Stimulated activated naive CD4-positive, alpha-beta T cell (primary cell): ENCODE data around the gene SCFD2.
"Not testable (repeated sequence)": the region's sequence is repeated elsewhere in the genome, so short reads cannot be mapped to it uniquely, and the experiment has no call there.

Source experiments
- DNase-seq, 6 experiments: peaks; one replicate each; lab custom pipeline; 2025; lab: John Stamatoyannopoulos, UW

Gene SCFD2

DNA sequence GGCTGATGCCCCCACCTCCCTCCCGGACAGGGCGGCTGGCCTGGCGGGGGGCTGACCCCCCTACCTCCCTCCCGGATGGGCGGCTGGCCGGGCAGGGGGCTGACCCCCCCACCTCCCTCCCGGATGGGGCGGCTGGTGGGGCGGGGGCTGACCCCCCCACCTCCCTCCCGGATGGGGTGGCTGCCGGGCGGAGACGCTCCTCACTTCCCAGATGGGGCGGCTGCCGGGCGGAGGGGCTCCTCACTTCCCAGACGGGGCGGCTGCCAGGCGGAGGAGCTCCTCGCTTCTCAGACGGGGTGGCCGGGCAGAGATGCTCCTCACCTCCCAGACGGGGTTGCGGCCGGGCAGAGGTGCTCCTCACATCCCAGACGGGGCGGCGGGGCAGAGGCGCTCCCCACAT, 127.5 kb downstream of the SCFD2 start:
- DNase-seq: not testable (repeated sequence)

DNA sequence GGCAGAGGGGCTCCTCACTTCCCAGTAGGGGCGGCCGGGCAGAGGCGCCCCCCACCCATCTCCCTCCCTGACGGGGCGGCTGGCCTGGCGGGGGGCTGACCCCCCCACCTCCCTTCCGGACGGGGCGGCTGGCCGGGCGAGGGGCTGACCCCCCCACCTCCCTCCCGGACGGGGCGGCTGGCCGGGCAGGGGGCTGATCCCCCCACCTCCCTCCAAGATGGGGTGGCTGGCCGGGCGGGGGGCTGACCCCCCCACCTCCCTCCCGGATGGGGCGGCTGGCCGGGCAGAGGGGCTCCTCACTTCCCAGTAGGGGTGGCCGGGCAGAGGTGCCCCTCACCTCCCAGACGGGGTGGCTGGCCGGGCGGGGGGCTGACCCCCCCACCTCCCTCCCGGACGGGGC, 128.1 kb downstream of the SCFD2 start:
- not testable (repeated sequence) for DNase-seq

DNA sequence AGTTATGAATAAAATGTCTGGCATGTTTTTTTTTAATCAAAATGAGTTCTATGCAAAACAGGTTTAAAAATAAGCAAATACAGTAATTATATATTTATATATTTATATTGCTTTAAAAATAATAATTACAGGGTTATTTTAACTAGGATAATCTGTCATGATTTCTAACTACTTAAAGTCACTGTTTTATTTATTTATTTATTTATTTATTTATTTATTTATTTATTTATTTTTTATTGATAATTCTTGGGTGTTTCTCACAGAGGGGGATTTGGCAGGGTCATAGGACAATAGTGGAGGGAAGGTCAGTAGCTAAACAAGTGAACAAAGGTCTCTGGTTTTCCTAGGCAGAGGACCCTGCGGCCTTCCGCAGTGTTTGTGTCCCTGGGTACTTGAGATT, 129.2 kb downstream of the SCFD2 start:
- not testable (repeated sequence) for DNase-seq

DNA sequence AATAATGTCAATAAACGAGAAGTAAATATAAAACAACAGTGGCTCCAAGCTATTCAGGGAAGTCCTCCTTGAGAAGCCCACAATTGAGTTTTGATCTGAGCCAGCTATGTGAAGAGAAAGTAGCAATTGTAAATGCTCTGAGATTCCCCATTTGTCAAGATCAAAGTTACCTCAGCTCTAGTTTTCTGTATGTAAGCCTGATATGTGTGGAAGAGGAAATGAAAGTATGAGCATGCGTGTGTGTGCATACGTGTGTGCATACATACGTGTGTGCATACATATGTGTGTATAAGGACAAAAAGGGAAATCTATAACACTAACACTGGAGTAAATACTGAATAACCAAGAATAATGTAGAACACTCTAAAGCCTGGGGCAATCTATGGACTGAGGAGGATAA, 130.3 kb downstream of the SCFD2 start:
- no peak for DNase-seq

DNA sequence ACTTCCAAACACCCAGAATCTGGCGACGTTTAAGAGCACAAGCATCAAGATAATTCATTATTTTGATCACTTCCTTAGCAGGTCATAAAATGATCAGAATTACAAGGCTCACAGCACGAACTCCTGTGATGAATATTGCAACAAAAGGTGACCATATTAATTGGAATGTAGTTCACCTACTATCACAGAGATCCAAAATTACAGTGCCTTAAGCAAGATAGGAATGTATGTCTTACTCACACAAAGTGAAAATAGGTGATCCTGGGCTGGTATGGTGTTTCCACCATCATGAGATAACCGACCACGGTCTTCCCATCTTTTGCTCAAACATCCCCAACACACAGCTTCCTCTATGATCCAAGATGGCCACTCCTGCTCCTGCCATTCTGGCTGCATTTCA, 131.2 kb downstream of the SCFD2 start:
- no peak for DNase-seq

DNA sequence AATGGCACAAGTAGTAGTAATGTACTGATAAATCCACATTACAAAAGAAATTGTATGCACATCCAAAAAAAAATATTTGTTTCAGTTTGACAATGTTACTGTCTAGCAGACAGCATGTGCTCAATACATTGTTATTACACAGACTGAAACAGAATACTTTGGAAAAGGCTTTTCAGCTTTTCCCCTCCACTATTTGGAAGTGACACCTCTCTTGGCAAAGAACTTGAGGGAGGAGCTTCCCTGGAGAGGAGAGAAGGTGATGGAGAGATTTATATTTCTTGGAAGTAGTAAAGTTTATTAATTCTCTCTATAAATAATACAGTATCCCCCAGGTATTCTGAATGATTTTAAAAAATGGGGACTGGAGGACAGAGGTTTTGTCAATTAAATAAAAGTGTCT, 131.8 kb downstream of the SCFD2 start:
- no peak for DNase-seq

DNA sequence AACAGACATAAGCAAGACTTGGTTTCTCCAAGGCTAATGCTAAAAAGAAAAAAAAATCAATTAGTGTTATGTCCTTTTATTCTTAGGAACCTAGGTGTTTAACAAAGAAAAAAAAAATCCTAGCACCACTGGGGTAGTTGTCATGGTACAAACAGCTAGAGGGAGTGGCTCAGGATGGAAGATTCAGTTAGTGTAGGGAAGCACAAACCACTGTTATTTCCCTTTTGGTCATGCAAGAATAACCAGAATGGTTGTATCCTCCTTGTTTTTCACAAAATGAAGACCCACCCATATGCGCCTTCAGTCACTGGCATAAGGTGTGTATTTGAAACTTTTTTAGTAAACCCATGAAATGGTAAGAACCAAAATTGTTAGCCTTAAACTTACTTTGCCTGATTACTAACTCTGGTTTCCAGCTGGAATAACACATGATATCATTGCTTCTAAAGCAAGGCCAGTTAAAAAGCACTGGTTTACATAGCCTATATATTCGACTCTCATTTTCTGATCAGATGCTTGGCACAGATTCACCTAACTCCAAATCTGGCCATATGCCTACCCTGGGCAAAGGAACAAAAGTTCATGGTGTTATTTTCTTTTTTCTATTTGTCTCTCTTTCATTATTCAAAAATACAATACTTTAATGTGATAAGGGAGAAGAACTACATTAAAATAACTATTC, 132.6 kb downstream of the SCFD2 start:
- no peak for DNase-seq

DNA sequence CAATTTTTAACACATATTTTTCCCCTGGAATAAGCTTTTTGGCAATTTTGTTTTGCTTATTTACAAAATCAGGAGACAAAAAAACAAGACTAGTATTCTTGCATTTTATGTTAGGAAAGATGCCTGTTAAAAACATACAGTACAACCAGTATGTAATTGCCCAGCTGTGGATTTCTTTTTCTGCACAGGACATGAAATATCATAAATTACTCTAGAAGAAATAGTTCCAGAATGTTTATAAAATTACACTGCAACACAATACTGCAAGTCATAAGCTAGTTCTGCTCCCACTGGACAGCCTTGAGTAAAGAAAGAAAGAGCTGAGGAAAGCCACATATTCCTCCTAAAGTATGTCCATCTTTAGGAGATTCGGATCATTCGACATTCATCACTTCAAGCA, 133.5 kb downstream of the SCFD2 start:
- DNase-seq: no peak

DNA sequence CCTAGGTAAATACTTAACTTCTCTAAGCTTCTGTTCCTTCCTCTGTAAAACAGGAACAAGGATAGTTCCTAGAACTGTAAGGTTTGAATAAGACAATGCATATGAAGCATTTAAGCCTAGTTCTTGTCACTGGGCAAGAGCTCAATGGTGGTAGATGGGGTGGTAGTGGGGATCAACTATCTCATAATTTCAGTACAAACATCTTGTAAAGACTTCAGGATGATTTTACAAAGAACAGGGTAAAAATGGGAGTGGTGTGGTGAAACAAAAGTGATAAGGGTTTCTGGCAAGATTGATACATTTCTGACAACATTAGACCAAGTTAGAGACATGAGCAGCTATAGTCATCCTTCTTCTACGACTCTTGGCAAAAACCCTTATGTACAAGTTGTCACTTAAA, 137.8 kb downstream of the SCFD2 start:
- DNase-seq: no peak

DNA sequence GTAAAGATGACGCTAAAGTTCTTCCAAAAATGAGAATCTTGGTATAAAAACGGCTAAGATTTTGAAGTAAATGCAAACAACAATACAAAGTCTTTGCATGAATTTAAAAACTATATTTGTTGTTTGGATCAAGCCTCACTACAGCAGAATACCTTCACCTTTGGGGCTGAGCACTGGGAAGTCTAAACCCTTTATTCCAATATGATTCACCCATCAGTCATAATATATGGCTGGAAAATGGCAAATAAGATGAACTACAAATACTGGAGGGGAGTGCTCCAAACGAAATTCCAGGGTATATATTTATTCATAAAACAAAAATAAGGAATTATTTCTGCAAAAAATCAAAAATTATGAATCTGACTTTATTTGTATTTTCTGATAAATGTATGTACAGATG, 138.4 kb downstream of the SCFD2 start:
- no peak for DNase-seq

DNA sequence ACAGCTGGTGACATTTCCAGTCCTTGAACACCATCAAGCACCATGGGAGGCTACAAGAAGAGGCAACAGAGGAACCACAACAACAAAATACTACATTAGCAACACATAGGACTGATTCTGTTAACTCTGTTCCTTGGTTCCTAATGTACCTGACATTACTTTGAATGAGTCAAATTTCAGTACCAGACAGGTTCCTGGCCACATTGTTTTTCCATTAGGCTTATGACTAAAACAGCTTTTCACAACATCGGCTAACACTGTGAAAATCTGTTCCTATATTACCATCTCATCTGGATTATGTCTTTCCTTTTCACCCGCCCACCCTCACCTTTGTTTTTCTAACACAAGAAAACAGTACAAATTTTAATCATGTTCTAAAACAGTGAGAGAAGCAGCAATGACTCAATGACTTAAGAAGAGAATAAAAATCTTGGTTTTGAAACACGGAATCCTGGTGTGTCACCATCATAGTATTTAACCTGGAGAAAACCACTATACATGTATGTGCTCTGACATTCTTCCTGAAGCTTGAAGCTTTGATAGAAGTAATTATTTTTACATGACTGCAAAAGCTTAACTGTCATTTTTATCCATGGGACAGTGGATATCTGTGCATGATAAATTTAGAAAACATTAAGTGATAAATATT, 143.9 kb downstream of the SCFD2 start:
- DNase-seq: no peak

DNA sequence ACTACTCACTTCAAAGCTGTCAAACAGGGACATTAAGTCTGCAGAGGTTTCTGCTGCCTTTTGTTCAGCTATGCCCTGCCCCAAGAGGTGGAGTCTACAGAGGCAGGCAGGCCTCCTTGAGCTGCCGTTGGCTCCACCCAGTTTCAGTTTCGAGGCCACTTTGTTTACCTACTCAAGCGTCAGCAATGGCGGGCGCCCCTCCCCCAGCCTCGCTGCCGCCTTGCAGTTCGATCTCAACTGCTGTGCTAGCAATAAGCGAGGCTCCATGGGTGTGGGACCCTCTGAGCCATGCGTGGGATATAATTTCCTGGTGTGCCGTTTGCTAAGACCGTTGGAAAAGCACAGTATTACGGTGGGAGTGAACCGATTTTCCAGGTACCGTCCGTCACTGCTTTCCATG, 146.7 kb downstream of the SCFD2 start:
- not testable (repeated sequence) for DNase-seq

DNA sequence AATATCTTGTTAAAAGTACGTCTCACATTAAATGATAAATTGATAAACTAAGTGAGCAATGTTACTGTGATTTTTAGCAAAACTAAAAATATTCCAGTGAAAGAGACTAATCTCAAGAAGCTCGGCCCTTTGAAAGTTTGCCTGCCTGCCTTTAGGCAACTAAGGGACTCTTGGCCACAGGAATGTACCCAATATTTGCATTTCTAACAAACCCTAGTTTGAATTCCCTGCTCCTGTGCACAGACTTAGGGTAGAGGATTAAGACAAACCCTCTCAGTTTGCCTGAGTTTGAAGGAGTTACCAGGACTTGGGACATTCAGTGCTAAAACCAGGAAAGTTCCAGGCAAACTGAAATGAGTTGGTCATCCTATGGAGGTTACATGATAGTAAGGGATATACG, 157.1 kb downstream of the SCFD2 start:
- no peak for DNase-seq

DNA sequence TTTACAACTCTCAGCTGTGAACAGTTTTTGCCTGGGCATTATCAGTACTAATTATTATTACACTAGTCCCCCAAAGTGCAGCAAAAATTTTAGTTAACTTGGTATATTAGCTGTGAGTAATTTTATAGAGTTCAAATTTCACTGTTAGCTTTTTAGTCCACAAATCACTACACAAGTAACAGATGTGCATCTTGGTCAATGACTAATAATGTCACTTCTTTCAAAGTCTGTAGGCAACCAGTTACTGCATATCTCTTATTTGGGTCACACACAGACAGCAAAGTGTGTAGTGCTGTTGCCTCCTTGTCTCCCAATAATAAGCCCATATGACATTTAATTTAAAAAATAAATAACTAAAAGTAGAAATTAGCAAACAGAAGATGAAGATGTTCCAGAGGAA, 159.9 kb downstream of the SCFD2 start:
- no peak for DNase-seq

DNA sequence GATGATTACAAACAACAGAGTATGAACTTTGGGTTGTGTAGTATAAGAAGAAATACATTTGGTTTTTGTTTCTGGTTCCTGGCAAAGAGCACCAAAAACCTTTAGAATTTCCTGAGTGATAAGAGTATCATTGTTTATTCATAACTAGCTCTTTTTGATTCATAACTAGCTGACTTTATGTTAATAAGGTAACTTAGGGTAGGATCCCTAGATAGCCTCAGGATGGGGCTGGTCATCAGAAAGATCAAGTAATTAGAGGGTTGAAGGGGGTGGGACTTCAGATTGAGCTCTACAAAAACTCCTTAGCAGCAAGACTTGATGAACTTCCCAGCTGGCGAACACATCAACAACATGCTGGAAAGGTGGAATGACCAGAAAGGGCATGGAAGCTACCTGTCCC, 166.5 kb downstream of the SCFD2 start:
- DNase-seq: no peak

DNA sequence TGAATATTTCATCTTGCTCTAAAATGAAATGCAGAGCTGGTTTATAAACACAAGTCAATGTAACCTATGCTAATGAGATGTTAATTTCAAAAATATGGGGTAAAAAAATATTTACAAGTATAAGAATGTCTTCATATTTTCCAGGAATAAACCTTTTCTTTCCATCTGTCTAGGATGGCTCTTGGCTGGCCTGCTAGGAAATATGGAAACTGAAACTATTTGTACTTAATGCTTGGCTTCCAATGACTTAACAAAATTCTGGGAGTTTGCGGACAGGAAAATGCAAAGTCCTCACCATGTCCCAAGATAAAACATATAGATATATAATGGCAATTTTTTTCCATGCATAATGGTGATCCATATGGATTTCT, 168.1 kb downstream of the SCFD2 start:
- DNase-seq: no peak

DNA sequence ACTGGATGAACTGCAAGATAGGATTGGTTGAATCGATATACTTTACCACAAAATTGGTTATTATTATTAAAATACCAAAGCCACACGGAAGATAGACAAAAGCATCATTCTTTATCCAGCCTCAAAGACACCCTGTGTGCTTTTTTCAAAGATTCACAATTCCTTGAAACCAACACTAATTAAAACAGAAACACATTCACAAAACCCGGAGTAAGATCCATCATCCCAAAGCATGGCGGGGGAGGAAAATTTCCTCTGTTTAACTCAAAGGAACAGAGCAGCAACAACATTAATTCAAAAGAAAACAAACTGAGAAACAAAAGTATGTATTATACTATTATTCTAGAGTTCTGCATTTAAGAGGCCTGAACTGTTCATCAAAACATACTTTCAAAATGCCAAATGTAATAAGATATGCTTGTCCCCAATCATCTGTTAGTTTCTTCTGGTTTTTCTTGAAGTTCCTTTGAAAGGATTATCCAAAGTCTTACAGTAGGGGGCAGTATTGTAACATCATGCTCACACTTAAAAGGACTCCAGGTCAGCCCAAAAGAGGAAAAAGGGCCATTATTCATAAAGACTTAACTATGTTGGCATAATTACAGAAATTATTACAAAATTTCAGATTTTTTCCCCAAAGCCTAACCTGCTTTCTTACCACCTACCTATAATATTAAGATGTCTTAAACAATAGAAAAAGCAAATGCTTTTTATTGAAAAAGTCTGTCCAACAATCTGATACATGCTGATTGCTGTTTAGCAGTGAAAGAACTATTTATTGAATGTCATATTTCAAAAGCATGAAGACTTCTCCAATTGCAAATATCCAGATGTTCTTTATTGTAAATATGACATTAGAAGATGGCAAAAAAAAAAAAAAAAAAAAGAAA, 168.7 kb downstream of the SCFD2 start:
- DNase-seq: peak in 3 of 6 experiments; percentile 21 to 60 (median 57)

DNA sequence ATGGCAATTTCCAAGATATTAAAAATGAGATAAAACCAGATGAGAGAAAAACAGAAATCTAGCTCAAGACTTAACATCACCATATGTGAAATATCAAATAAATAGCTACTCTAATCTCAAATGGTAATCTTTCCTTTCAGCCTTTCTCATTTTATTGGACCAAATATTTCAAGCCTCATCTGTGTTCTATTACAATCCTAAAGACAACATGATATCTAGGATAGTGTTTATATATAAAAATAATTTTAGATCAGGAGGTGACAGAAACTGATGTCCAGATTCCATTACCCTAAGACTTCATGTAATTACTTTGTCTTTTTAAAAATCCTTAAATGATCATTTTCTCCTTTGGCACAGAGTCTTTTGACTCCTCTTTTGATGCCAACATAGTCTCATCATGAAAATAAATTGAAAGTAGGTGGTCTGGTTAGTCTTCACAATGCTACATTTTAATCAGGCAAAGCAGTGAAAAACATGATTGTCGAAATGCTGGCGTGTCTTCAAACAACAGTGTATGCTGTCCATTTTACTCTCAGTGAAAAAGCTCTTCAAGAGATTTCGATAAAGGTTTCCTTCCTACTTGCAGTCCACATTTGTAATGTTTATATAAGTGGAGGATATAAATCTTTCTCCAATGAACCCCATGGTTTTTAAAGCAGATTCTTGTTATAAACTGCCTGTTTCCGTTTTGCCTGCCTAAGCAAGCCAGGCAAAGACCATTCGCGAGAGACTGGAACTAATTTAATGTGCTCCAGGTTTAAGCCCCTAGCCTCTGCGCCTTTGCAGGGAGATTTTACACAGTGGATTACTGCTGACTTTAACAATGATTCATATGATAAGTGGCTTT, 169.8 kb downstream of the SCFD2 start:
- no peak for DNase-seq

DNA sequence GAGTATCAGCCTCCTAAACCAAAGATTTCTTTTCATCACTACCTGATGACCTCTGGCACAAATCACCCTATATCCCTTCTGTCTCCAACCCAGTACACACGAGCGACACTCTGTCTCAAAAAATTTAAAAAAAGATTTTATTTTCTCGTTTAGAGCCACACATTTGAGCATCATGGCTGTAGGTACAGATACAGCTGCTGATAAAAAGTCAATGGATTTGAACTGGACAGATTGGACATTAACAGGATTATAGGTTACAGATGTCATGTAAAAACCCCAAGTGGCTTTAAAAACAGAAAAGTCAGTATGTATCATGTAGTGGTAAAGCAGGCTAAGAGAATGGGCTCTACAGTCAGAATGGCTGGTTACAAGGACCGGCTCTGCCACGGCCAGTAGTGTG, 171.1 kb downstream of the SCFD2 start:
- DNase-seq: no peak

DNA sequence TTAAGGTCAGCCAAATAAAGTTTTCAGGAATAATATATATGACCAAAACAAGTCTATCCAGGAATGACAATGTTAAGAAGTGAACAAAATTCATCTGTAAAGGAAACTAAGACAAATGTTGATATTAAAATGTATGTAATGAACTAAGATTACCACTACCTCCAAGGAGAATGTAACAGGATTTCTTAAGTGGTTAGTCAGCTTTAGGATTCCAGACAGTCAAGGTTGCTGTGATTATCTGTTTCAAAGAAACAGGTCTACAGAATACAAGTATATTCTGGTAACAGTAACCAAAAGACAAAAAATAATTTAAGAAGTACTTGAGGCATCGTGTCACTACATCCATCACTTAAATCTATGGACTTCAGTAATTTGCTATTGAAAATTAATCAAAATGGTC, 172.8 kb downstream of the SCFD2 start:
- no peak for DNase-seq

DNA sequence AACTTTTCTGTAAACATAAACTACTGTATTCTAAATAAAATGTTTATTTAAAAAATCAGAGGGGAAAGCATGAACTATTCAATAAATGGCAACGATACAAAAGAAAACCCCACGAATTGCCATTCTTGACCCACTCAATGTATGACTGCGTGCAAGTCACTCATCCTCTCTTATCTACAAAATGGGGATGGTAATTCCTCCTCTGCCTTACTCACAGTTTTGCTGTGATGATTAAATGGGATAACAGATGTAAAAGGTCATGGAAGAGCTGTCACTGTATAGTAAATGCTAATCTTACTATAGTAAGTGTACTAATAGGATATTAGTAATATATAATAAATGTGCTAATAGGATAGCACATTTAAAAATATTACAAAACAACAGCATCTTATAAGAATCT, 173.4 kb downstream of the SCFD2 start:
- no peak for DNase-seq

DNA sequence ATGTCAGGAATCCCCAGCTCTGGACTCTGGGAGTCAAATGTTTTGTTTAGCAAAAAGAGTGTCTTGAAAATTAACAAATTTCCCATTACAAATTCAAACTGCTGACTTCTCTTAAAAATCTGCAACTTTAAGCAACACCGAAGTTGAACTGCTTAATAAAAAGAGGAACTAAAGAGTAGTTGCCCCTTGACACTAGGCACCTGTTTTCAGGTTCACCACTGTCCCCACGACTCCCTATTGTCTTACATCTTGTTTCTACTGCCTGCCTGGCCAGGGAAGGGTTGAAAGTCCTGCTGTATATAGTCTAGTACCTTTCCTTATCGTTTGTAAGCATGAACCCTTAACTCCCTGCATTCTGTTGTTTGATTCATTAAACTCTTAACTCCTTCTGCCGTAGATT, 173.9 kb downstream of the SCFD2 start:
- no peak for DNase-seq
